ENCODE data around the gene SEMA3E.

Gene SEMA3E

GRCh38 chr7:83588602-83589240 lies 60.2 kb downstream of the SEMA3E start:
- Histone ChIP-seq H3K27me3 (ENCODE audit: low read depth, low read length) (no peaks in the 10 kb centered on the region), H3K9ac (ENCODE audit: low read length) (no peak overlapping the region), H3K9me3 (ENCODE audit: insufficient read depth, low read length) (no peaks in the 10 kb centered on the region), H3K27ac (ENCODE audit: low read length) (no peak overlapping the region), H3K36me3 (replicated peaks; ENCODE audit: low read depth, low read length) (no peaks in the 10 kb centered on the region), H4K20me1 (ENCODE audit: insufficient read depth, low read length) (no peaks in the 10 kb centered on the region), H3K4me3 (ENCODE audit: low read length) (no peak overlapping the region), H3K4me1 (ENCODE audit: low read length) (no peaks in the 10 kb centered on the region), H3K4me2 (ENCODE audit: low read length) (no peak overlapping the region), H3K79me2 (ENCODE audit: low read length) (no peaks in the 10 kb centered on the region), H2AFZ (ENCODE audit: low read depth, low read length) (no peak overlapping the region)
- TF ChIP-seq CTCF (IDR thresholded peaks at IDR 0.05; ENCODE audit: low read depth, low read length) (no peak), EZH2phosphoT487 (IDR thresholded peaks at IDR 0.05; ENCODE audit: low read depth) (no peak)

- TF ChIP-seq CTCF (IDR thresholded peaks at IDR 0.05; ENCODE audit: low read depth, low read length) (no peak), EZH2phosphoT487 (IDR thresholded peaks at IDR 0.05; ENCODE audit: low read depth) (no peak)
- H2AFZ ChIP-seq (ENCODE audit: low read depth, low read length): no peak overlapping the region; the same call in 1 of the 2 replicates
- H4K20me1 ChIP-seq (ENCODE audit: insufficient read depth, low read length): no peaks in the 10 kb centered on the region
- H3K4me3 ChIP-seq (ENCODE audit: low read length): no peak overlapping the region
- no peak overlapping the region for H3K27ac ChIP-seq (ENCODE audit: low read length)
- H3K36me3 ChIP-seq (replicated peaks; ENCODE audit: low read depth, low read length): no peaks in the 10 kb centered on the region
- H3K4me1 ChIP-seq (ENCODE audit: low read length): no peaks in the 10 kb centered on the region
- no peaks in the 10 kb centered on the region for H3K79me2 ChIP-seq (ENCODE audit: low read length)
- no peaks in the 10 kb centered on the region for H3K27me3 ChIP-seq (ENCODE audit: low read depth, low read length)
- H3K4me2 ChIP-seq (ENCODE audit: low read length): no peak overlapping the region
- H3K9ac ChIP-seq (ENCODE audit: low read length): no peak overlapping the region
- H3K9me3 ChIP-seq (ENCODE audit: insufficient read depth, low read length): no peaks in the 10 kb centered on the region
These were observed 62.7 kb downstream of the SEMA3E start for GRCh38 chr7:83586281-83586680.

GRCh38 chr7:83581667-83582435 lies 67.1 kb downstream of the SEMA3E start:
- no peaks in the 10 kb centered on the region for H3K27me3 ChIP-seq (ENCODE audit: low read depth, low read length)
- no peaks in the 10 kb centered on the region for H3K9me3 ChIP-seq (ENCODE audit: insufficient read depth, low read length)
- no peak for TF ChIP-seq EZH2phosphoT487 (IDR thresholded peaks at IDR 0.05; ENCODE audit: low read depth)
- TF ChIP-seq CTCF (IDR thresholded peaks at IDR 0.05; ENCODE audit: low read depth, low read length): no peak
- no peaks in the 10 kb centered on the region for H3K4me1 ChIP-seq (ENCODE audit: low read length)
- H3K36me3 ChIP-seq (replicated peaks; ENCODE audit: low read depth, low read length): no peaks in the 10 kb centered on the region
- H3K4me3 ChIP-seq (ENCODE audit: low read length): no peak overlapping the region
- H3K4me2 ChIP-seq (ENCODE audit: low read length): no peak overlapping the region
- H4K20me1 ChIP-seq (ENCODE audit: insufficient read depth, low read length): no peaks in the 10 kb centered on the region
- no peak overlapping the region for H3K27ac ChIP-seq (ENCODE audit: low read length)
- no peak overlapping the region for H2AFZ ChIP-seq (ENCODE audit: low read depth, low read length)
- no peaks in the 10 kb centered on the region for H3K79me2 ChIP-seq (ENCODE audit: low read length)
- H3K9ac ChIP-seq (ENCODE audit: low read length): no peak overlapping the region

- no peaks in the 10 kb centered on the region for H3K27me3 ChIP-seq (ENCODE audit: low read depth, low read length)
- H3K36me3 ChIP-seq (replicated peaks; ENCODE audit: low read depth, low read length): no peaks in the 10 kb centered on the region
- H3K9me3 ChIP-seq (ENCODE audit: insufficient read depth, low read length): no peaks in the 10 kb centered on the region
- no peaks in the 10 kb centered on the region for H3K4me1 ChIP-seq (ENCODE audit: low read length)
- no peaks in the 10 kb centered on the region for H4K20me1 ChIP-seq (ENCODE audit: insufficient read depth, low read length)
- H3K27ac ChIP-seq (ENCODE audit: low read length): no peak overlapping the region
- no peak overlapping the region for H3K9ac ChIP-seq (ENCODE audit: low read length)
- no peak for TF ChIP-seq CTCF (IDR thresholded peaks at IDR 0.05; ENCODE audit: low read depth, low read length)
- no peak for TF ChIP-seq EZH2phosphoT487 (IDR thresholded peaks at IDR 0.05; ENCODE audit: low read depth)
- no peaks in the 10 kb centered on the region for H3K79me2 ChIP-seq (ENCODE audit: low read length)
- no peak overlapping the region for H3K4me2 ChIP-seq (ENCODE audit: low read length)
- H3K4me3 ChIP-seq (ENCODE audit: low read length): no peak overlapping the region
- no peak overlapping the region for H2AFZ ChIP-seq (ENCODE audit: low read depth, low read length)
These were observed 69.2 kb downstream of the SEMA3E start for GRCh38 chr7:83579740-83580139.
